GM12878 (cell line): ENCODE measurements around the gene TMEM14B. TPM values are rescaled to one million over a fixed set of nuclear protein-coding genes. Genes with fewer than 3 reads are reported as not detected.

Experiments used
- ATAC-seq: fragments of 200-7000 bp; cut with Tn5 transposase; 3 replicates; pipeline ENCODE4 v1.9.1; 2020; ENCODE audit warnings: mild to moderate bottlenecking, moderate library complexity
- BruUV-seq: library from RNA; stranded (reverse); fragments of 400-500 nt; replicated peaks from 2 replicates; lab custom pipeline; 2021; lab: Mats Ljungman, UMichigan
- CTCF ChIA-PET: fragments of 300-600 bp; sonication (Branson Sonifier 250); formaldehyde crosslinking; extraction: SDS; loops from one replicate; lab custom pipeline; 2021; ENCODE audit warnings: inconsistent platforms; lab: Yijun Ruan, JAX
- POLR2A ChIA-PET: fragments of 350-600 bp; formaldehyde crosslinking; extraction: SDS; loops from one replicate; lab custom pipeline; 2021; ENCODE audit warnings: inconsistent platforms; lab: Charles Lee
- RAD21 ChIA-PET: fragments of 300-600 bp; sonication (Branson Sonifier 250); formaldehyde crosslinking; loops from one replicate; lab custom pipeline; 2023; ENCODE audit warnings: antibody characterized with exemption; ENCODE audit not compliant: unreplicated experiment; lab: Charles Lee
- SMC1A ChIA-PET: fragments of 300-600 bp; sonication (Branson Sonifier 250); formaldehyde crosslinking; loops from one replicate; lab custom pipeline; 2023; ENCODE audit not compliant: unreplicated experiment, uncharacterized antibody; lab: Charles Lee
- DNase-seq: peaks from one replicate; pipeline ENCODE4 v3.0.0-alpha.2; 2011; ENCODE audit warnings: low read depth, low spot score
- FAIRE-seq: peaks from 3 replicates; lab custom pipeline; 2011; peaks lifted over from hg19 to GRCh38; lab: Jason Lieb, UNC
- H2AFZ ChIP-seq: 2 replicates; pipeline ENCODE4 v1.6.0; 2011; ENCODE audit warnings: low read depth, low read length, control low read depth; ENCODE audit not compliant: control insufficient read depth
- H3K27ac ChIP-seq: 2 replicates; pipeline ENCODE4 v1.5.1; 2011; ENCODE audit warnings: control low read depth; ENCODE audit not compliant: control insufficient read depth, insufficient read depth
- H3K27me3 ChIP-seq, 2 experiments: replicated peaks in 1 of 2; 2 replicates each; pipeline versions ENCODE4 v1.6.0 to v1.6.1; 2011; ENCODE audit warnings: low read length in 1 of 2; ENCODE audit not compliant: control insufficient read depth in 2 of 2, insufficient read depth in 2 of 2
- H3K36me3 ChIP-seq, 2 experiments: 2 replicates each; pipeline ENCODE4 v1.5.1; 2011; ENCODE audit warnings: low read length in 1 of 2; ENCODE audit not compliant: control insufficient read depth in 2 of 2, insufficient read depth in 2 of 2
- H3K4me1 ChIP-seq: 2 replicates; pipeline ENCODE4 v1.6.1; 2011; ENCODE audit warnings: mild to moderate bottlenecking, low read length, moderate library complexity, mixed read lengths; ENCODE audit not compliant: control insufficient read depth, insufficient read depth
- H3K4me2 ChIP-seq: 2 replicates; pipeline ENCODE4 v1.6.0; 2011; ENCODE audit warnings: control low read depth; ENCODE audit not compliant: control insufficient read depth, insufficient read depth
- H3K4me3 ChIP-seq: fragments of 200-600 bp; sonication (generic); 2 replicates; pipeline ENCODE4 v1.5.1; 2016
- H3K79me2 ChIP-seq: 2 replicates; pipeline ENCODE4 v1.6.0; 2011; ENCODE audit warnings: low read length; ENCODE audit not compliant: control insufficient read depth, insufficient read depth
- H3K9ac ChIP-seq: 2 replicates; pipeline ENCODE4 v1.8.0; 2011; ENCODE audit warnings: low read length, control low read depth, mixed read lengths; ENCODE audit not compliant: control insufficient read depth, insufficient read depth
- H3K9me3 ChIP-seq: replicated peaks from 3 replicates; pipeline ENCODE4 v1.5.1; 2011; ENCODE audit warnings: mild to moderate bottlenecking, low read length; ENCODE audit not compliant: control insufficient read depth, insufficient read depth
- H4K20me1 ChIP-seq: 2 replicates; pipeline ENCODE4 v1.6.0; 2011; ENCODE audit not compliant: control insufficient read depth, insufficient read depth
- ATF2 ChIP-seq: IDR thresholded peaks from 2 replicates; pipeline ENCODE4 v1.6.1; 2012; ENCODE audit warnings: low read length, inconsistent platforms
- CREB1 ChIP-seq: IDR thresholded peaks from 2 replicates; pipeline ENCODE4 v1.6.1; 2012; ENCODE audit warnings: low read depth, mild to moderate bottlenecking, inconsistent platforms
- ELK1 ChIP-seq: IDR thresholded peaks from 2 replicates; pipeline ENCODE4 v1.6.1; 2012; ENCODE audit warnings: low read depth, low read length, improper control_type of control experiment
- ETV6 ChIP-seq, 2 experiments: fragments of 450-650 bp in 1 of 2; IDR thresholded peaks in 1 of 2; conservative IDR thresholded peaks in 1 of 2; 2 replicates each; pipeline ENCODE4 v1.6.1; 2014; ENCODE audit warnings: antibody characterized with exemption in 1 of 2, borderline replicate concordance in 1 of 2, low read depth in 1 of 2, mild to moderate bottlenecking in 1 of 2, moderate library complexity in 1 of 2
- EZH2 ChIP-seq: IDR thresholded peaks from 2 replicates; pipeline ENCODE4 v1.6.1; 2012; ENCODE audit warnings: low read depth, mild to moderate bottlenecking, control low read depth, inconsistent platforms, low read length, borderline replicate concordance; ENCODE audit not compliant: control insufficient read depth
- FOS ChIP-seq: IDR thresholded peaks from 3 replicates; pipeline ENCODE4 v1.6.1; 2011; ENCODE audit warnings: borderline replicate concordance; ENCODE audit not compliant: insufficient read length; ENCODE audit errors: extremely low read depth
- FOXK2 ChIP-seq: fragments of 450-650 bp; IDR thresholded peaks from 2 replicates; pipeline ENCODE4 v1.6.1; 2017; ENCODE audit warnings: mild to moderate bottlenecking, moderate library complexity
- HCFC1 ChIP-seq: fragments of 150-350 bp; IDR thresholded peaks from 2 replicates; pipeline ENCODE4 v1.6.1; 2014; ENCODE audit warnings: low read length
- JUNB ChIP-seq: IDR thresholded peaks from 2 replicates; pipeline ENCODE4 v1.6.1; 2016; ENCODE audit warnings: antibody characterized with exemption, mild to moderate bottlenecking
- NFXL1 ChIP-seq: fragments of 450-650 bp; IDR thresholded peaks from 2 replicates; pipeline ENCODE4 v1.6.1; 2017; ENCODE audit warnings: antibody characterized with exemption, mild to moderate bottlenecking, borderline replicate concordance
- PML ChIP-seq: IDR thresholded peaks from 2 replicates; pipeline ENCODE4 v1.6.1; 2012; ENCODE audit warnings: low read length, inconsistent platforms
- POLR2AphosphoS5 ChIP-seq: IDR thresholded peaks from 2 replicates; pipeline ENCODE4 v1.6.1; 2011; ENCODE audit warnings: mild to moderate bottlenecking, low read length, inconsistent platforms
- RBBP5 ChIP-seq: fragments of 200-600 bp; sonication (generic); conservative IDR thresholded peaks from 2 replicates; pipeline ENCODE4 v1.6.1; 2016
- RCOR1 ChIP-seq: conservative IDR thresholded peaks from 2 replicates; pipeline ENCODE4 v1.6.1; 2012; ENCODE audit warnings: low read depth, low read length, improper control_type of control experiment
- SP1 ChIP-seq: IDR thresholded peaks from one replicate; pipeline ENCODE4 v1.6.1; 2011; ENCODE audit warnings: low read depth, low read length
- ZBTB40 ChIP-seq: fragments of 450-650 bp; IDR thresholded peaks from 2 replicates; pipeline ENCODE4 v1.6.1; 2016; ENCODE audit warnings: mild to moderate bottlenecking, moderate library complexity, borderline replicate concordance
- ZSCAN29 ChIP-seq: fragments of 450-650 bp; IDR thresholded peaks from 2 replicates; pipeline ENCODE4 v1.6.1; 2017; ENCODE audit warnings: mild to moderate bottlenecking, moderate library complexity
- WGBS: methylation state at CpG from one replicate; pipeline ENCODE4 v1.1.6; 2016; ENCODE audit warnings: low lambda C conversion rate; ENCODE audit not compliant: insufficient replicate concordance, insufficient coverage; ENCODE audit errors: missing lambda C conversion rate; 5-methylcytosine and 5-hydroxymethylcytosine counted together
- in situ Hi-C: fragments of 300-500 bp; cut with MboI; formaldehyde crosslinking; loops from 9 replicates; pipeline ENCODE4 v1.14.3; 2018; ENCODE audit warnings: mixed read lengths
- intact Hi-C: fragments of 100-400 bp; cut with micrococcal nuclease; formaldehyde crosslinking; loops from one replicate; pipeline ENCODE4 v1.14.2; 2022; ENCODE audit not compliant: unreplicated experiment
- polyA plus RNA-seq, 11 experiments: library from polyadenylated mRNA; depleted of rRNA in 4 of 11; unstranded in 6 of 11; stranded (reverse) in 5 of 11; fragments of >200 nt; fragmentation: Nextera tagmentation in 4 of 11; fragmentation: Illumina TruSeq in 1 of 11; extraction: Ambion mirVana in 4 of 11; extraction: Trizol in 1 of 11; gene quantifications; 1 replicate in 1 of 11; 2 replicates in 10 of 11; pipeline versions ENCODE4 v1.2.1 to v1.2.3, GENCODE V29; 2011 to 2016; ENCODE audit warnings: inconsistent platforms in 2 of 11, missing spikeins in 2 of 11, low read depth in 1 of 11
- total RNA-seq, 4 experiments: library from RNA; depleted of rRNA in 3 of 4; stranded (reverse); fragments of >200 nt in 3 of 4; fragmentation: Illumina TruSeq in 1 of 4; extraction: Trizol in 1 of 4; gene quantifications; 2 replicates each; pipeline versions ENCODE4 v1.2.1 to v1.2.3, GENCODE V29; 2013 to 2021

The TMEM14B gene
- total and polyA plus RNA-seq, 10 of the 15 experiments (the other 5 are each of a cell fraction or from before 2014, with no cell fraction given): 80.5 to 399 (median 136) TPM

- RAD21 ChIA-PET: interaction anchor here (0.8 to 2.4 kb wide), 9 partner anchors 18 to 242 kb away, joined by 3 to 12 read pairs (median 4); partner anchors contain the start of genes C6orf52, PAK1IP1 and TMEM14B
- H3K9ac ChIP-seq: peak overlapping the region; percentile 73
- peaks cover 12% of the 10 kb centered on the region for H3K9me3 ChIP-seq
- DNase-seq (no peak), ATAC-seq (peak; percentile 22), FAIRE-seq (no peak)
- peak overlapping the region; percentile 75 for H3K4me2 ChIP-seq
- H3K4me1 ChIP-seq: peaks cover 4% of the 10 kb centered on the region; the same call in 1 of the 2 replicates
- POLR2A ChIA-PET: interaction anchor here (0.8 to 6.0 kb wide), 4 partner anchors 18 to 209 kb away, joined by 3 to 40 read pairs (median 4); partner anchors contain the start of genes C6orf52 and PAK1IP1
- in situ Hi-C loops (no loop called here), intact Hi-C loops (loop anchor here (10.0 kb wide), 1 partner anchor 186 kb away; no protein-coding TSS in a partner anchor)
- H3K27ac ChIP-seq: peak overlapping the region; percentile 78
- no peaks in the 10 kb centered on the region for H3K36me3 ChIP-seq
- peaks cover 13% of the 10 kb centered on the region for H3K79me2 ChIP-seq
- SMC1A ChIA-PET: interaction anchor here (0.6 to 4.1 kb wide), 10 partner anchors 10 to 242 kb away, joined by 3 to 46 read pairs (median 4); partner anchors contain the start of genes C6orf52, PAK1IP1 and TMEM14B
- no peaks in the 10 kb centered on the region for H4K20me1 ChIP-seq
- peak overlapping the region; percentile 76 for H3K4me3 ChIP-seq
- H3K27me3 ChIP-seq: no peaks in the 10 kb centered on the region
- H2AFZ ChIP-seq: peak overlapping the region; percentile 80
- 36% methylated on average over 42 of the region's 49 CpGs for WGBS
- CTCF ChIA-PET: interaction anchor here (0.9 to 2.2 kb wide), 9 partner anchors 9 to 242 kb away, joined by 3 to 8 read pairs (median 4); no protein-coding TSS in a partner anchor
- BruUV-seq: no TSS peak
- TF ChIP-seq NFXL1 (no peak), FOS (no peak), ELK1 (no peak), ETV6 (conservative IDR thresholded peaks at IDR 0.05 in 1 of 2, IDR thresholded peaks at IDR 0.05 in 1 of 2; ENCODE audit: borderline replicate concordance in 1 of 2, low read depth in 1 of 2) (0 out of 4 replicates have a peak, but pooled peaks of 1 of the 2 experiments have one; percentile 11), SP1 (no peak), PML (0 out of 2 replicates have a peak, but pooled peaks have one; percentile 41), POLR2AphosphoS5 (peak; percentile 46; the same call in 1 of the 2 replicates), CREB1 (0 out of 2 replicates have a peak, but pooled peaks have one; percentile 9), ZBTB40 (peak; percentile 28; the same call in 1 of the 2 replicates), HCFC1 (no peak), ZSCAN29 (no peak), EZH2 (no peak), RCOR1 (no peak), RBBP5 (no peak), JUNB (no peak), ATF2 (no peak), FOXK2 (no peak)
Observed at GRCh38 chr6:10720265-10720959, 27.2 kb upstream of the TMEM14B start.
